DMS 273 (cell line): ENCODE data around the gene PTPRD.
A peak's percentile ranks its signal among the peaks of the same experiment; 100 is the strongest.
"Not testable (repeated sequence)": the region's sequence is repeated elsewhere in the genome, so short reads cannot be mapped to it uniquely, and the experiment has no call there.

Source experiments
- DNase-seq: peaks from one replicate; lab custom pipeline; 2025; ENCODE audit not compliant: unreplicated experiment; lab: John Stamatoyannopoulos, UW

Gene PTPRD

DNA sequence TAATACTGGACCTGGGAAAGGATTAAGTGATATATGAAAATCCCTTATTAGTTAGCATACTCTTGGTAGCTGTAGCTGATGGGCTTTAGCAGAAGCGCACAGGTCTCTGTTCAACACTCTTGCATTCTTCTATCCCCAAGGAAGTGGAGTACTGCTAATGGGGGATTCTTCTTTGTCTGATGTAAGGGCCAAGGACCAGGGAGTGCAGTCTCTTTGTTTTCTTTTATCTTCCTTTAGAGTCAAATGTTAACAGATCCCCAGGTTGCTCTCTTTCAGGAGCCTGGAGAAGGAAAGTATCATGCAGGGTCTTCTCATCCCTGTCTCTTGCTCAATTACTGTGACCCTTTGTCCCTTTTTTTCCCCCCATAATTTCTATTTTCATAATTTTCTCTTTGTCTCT, 1666.3 kb downstream of the PTPRD start:
- DNase-seq = no peak

DNA sequence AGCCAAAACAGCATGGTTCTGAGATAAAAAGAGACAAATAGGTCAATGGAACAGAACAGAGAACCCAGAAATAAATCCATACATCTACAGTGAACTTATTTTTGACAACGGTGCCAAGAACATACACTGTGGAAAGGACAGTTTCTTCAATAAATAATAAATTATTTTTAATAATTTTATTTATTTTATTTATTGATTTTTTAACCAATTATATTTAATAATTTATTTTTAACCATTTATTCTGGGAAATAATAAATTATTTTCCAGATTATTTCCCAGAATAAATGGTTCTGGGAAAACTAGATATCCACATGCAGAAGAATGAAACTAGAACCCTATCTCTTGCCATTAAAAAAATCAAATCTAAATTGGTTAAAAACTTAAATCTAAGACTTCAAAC, 1669.4 kb downstream of the PTPRD start:
- no peak for DNase-seq

GRCh38 chr9:8940650-8941049, 1672.2 kb downstream of the PTPRD start:
- DNase-seq = no peak

- DNase-seq = no peak
Observed at GRCh38 chr9:8926461-8926860, 1686.3 kb downstream of the PTPRD start.

DNA sequence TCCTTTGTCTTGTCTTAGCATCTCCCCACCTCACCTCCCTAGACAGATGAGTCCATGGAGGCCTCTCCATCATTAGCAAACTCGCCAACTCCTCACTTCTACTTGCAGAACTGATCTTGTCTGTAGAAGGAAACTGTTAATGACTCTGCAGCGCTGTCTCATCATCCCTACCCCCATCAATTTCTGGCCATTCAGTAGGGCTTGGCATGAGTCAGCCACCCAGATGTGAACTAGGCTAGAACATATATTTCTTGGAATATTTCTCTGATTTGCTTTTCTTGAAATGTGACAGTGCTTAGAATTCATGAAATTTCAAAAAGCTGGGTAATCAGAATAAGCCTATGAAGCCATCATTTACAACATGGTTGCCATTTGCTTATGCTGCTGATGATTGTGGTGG, 1688.2 kb downstream of the PTPRD start:
- no peak for DNase-seq

DNA sequence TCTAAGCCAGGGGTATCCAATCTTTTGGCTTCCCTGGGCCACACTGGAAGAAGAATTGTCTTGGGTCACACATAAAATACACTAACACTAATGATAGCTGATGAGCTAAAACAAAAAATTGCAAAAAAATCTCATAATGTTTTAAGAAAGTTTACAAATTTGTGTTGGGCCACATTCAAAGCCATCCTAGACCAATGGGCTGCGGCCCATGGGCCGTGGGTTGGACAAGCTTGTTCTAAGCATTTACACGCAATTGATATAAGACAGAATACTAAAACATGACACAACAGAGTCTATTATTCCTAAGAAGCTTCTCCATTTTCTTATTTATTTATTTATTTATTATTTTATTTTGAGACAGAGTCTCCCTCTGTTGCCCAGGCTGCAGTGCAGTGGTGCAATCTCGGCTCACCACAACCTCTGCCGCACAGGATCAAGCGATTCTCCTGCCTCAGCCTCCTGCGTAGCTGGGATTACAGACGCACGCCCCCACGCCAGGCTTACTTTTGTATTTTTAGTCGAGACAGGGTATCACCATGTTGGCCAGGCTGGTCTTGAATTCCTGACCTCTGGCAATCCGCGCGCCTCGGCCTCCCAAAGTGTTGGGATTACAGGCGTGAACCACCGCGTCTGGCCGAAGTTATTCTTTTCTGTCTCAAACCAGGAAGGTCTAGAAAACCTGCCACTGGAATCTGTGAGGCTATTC, 1692.2 kb downstream of the PTPRD start:
- DNase-seq = not testable (repeated sequence)

GRCh38 chr9:8917956-8918739, 1694.7 kb downstream of the PTPRD start:
- DNase-seq = no peak

- DNase-seq = no peak
Observed at GRCh38 chr9:8916771-8917170, 1696.0 kb downstream of the PTPRD start.

DNA sequence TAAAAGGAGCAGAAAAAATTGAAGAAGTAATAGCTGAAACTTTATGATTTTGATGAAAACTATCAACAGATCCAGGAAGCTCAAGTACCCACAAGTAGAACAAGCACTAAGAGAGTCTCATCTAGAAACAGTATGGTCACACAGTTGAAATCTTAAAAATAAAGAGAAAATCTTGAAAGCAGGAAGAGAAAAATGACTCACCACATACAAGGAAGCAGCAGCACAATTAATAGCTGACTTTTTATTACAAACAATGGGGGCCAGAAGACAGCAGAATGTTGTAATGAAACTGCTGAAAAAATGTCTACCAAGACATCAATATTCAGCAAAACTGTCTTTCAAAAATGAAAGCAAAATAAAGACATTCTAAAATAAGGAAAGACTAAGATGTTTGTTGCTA, 1704.9 kb downstream of the PTPRD start:
- DNase-seq = no peak

GRCh38 chr9:8905731-8906130, 1707.1 kb downstream of the PTPRD start:
- no peak for DNase-seq

DNA sequence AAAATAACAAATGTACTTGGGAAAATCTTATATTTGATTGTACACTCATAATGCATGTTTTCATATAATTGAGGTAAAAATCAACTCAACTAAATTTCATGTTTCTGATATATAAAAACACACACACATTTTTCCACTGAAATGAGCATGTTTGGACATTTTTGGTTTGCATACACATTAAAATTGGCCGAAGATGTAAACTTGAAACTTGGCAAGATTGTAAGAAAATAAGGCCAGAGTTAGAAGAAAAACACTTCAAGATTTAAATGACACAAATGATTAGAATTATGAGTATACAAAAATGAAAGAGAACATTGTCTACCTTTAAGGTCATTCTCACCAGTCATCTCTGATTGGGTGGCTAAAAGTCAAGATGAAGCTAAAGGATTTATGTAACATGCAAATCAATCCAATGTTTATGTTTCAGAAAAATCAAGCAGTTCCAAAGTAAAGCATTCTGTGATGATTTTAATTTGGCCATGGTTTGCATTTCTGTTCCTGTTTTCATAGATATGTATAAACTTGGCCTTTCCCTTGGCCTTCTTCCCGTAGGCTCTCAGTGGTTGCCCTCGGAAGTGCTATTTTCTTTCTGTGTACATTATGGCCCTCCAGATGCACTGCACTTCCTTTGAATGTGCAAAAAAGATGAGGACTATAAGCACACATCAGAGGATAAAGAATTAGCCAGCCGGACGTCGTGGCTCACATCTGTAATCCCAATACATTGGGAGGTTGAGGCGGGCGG, 1707.9 kb downstream of the PTPRD start:
- no peak for DNase-seq

- DNase-seq = no peak
Observed at GRCh38 chr9:8903077-8903476, 1709.7 kb downstream of the PTPRD start.

- DNase-seq = no peak
Observed at GRCh38 chr9:8901146-8901545, 1711.7 kb downstream of the PTPRD start.

GRCh38 chr9:8899511-8899910, 1713.3 kb downstream of the PTPRD start:
- DNase-seq = no peak

DNA sequence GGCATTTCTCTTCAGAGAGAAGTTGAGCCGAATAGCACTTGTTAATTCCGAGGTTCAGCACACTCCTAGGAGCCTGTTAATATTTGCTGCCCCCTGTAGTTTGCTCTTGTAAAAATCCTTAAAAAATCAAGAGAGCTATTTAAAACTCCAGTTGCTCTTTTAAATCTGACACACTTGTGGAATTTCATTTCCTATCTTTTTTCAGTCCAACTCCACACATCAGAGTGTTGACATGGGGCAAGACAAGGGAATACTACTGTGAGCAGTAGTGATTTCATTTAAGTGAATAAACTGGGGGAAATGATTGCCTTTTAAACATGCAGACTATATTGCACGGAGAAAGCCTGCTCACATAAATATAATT, 1717.0 kb downstream of the PTPRD start:
- peak; percentile 55 for DNase-seq

DNA sequence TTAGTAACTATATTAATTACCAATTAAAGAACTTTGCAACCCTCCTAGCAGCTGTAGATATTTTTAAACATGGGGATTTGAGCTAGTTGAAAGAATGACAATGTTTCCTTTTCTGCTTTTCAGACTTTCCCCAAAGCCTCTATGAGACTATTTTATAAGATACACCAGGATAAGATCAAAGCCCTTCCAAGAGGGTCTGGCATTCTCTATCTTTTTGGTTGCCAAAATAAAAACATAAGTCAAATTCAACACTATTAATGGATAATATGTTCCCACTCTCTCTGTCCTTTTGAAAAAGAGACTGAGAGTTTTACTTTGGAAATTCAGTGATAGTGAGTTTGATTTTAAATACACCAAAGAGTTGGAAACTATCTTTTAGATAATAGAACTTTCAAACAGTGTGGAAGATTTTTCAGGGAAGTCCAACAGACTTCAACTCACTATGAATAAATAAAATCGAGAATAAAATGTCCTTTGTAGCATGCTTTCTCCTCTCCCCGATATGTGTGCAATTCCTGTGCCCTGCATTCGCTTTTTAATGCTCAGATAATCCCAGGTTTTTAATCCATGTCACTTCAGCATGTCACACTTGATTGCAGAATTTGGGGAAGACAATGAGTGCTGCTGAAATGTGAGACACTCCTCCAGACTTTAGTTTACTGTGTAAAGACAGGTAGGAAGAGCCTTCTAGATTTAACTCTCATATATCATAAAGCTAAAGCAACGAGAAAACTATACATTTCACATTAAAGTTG, 1717.5 kb downstream of the PTPRD start:
- no peak for DNase-seq

GRCh38 chr9:8890695-8891094, 1722.1 kb downstream of the PTPRD start:
- DNase-seq = no peak

DNA sequence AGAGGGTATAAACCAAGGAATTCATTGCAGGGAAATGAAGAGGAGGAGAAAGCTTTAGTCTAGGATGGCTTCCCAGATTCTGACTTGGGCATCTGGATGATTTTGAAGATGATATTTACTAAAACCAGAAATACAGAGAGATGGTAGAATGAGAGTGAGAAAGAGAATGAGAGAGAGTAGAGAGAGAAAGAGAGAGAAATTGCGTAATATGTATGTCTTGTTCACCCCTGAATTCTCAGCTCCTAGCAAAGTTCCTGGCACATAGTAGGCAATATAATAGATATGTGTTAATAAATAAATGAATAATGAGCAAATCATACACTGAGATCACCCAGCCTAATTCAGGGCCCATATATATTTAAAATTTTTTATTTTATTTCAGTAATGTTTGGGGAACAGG, 1723.7 kb downstream of the PTPRD start:
- no peak for DNase-seq

DNA sequence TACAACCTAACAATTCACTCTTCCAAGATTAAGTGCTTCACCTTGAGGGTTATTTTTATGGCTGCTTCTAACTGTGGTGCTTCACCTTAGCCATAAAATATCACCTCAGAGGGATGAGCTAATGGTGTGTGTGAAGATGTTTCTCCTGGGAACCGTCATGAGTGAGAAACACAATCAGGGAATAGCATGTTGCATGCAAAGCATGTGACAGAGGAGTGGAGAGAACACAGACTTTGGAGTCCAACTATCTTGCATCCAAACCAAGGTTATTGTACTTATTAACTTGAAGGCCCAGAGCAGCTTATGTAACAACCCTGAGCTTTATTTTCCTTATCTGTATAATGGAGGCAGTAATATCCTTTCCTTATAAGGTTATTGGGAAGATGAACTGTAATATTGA, 1724.2 kb downstream of the PTPRD start:
- no peak for DNase-seq

DNA sequence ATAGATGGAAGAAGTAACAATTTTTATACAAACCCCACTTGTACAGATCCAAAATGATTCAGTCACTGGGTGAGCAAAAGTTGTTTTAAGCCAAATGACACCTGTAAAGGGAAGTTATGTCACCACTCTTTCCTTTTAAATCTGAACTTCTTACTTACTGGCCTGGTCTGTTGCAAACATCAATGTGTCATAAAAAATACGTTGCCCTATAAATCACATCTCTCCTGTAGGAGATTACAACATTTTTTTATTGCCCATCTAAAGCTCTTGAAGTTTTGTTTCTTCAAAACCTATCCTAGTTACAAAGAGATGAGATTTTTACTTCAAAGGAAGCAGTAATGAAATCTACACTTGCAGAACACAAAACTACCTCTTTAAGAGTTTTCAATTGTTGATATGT, 1725.4 kb downstream of the PTPRD start:
- no peak for DNase-seq

DNA sequence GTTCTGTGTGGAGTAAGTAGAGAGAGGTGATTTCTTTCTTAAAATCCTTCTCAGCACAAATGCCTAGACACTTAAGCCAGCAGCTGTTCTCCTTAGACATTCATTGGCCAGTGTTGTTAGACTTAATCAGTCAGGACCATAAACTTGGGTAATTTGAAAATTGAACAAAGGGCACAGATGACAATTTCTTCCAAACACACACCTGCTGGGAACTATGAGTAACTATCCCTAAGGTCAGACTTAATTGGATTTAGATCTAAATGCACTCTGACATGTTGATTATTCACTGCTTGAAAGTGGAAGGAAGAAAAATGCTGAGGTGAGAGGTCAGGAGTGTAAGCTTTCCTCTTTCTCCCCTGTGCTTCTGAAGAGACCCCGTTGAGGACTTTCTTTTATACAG, 1729.5 kb downstream of the PTPRD start:
- no peak for DNase-seq
